ENCODE data around the gene CYP2W1. TPM values are rescaled to one million over a fixed set of nuclear protein-coding genes. Genes with fewer than 3 reads are reported as not detected.
"Not testable (repeated sequence)": the region's sequence is repeated elsewhere in the genome, so short reads cannot be mapped to it uniquely, and the experiment has no call there.

CYP2W1 gene
- total RNA-seq, 1 donor from 2014 or later = 2.0 TPM

DNA sequence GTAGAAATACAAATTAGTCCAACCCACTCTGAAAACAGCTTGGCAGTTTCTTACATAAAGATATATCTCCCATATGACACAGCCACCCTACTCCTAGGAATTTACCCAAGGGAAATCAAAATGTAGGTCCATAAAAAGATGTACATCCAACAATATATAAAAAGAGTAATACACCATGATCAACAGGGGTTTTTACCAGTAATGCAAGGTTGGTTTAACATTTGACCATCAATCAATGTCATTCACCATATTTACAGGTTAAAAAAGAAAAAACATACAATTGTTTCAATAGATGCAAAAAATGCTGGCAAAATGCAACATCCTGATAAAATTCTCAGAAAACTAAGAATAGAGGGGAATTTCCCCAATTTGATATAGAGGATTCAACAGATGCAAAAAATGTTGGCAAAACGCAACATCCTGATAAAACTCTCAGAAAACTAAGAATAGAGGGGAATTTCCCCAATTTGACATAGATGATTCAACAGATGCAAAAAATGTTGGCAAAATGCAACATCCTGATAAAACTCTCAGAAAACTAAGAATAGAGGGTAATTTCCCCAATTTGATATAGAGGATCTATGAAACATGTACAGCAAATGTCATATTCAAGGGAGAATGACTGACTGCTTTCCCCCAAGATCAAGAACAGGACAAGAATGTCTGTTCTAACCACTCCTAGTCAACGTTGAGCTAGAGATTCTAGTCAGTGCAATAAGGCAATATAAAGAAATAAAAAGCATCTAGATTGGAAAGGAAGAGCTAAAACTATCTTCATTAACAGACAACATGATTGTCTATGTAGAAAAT is 42.2 kb upstream of the CYP2W1 start:
- no peaks in the 10 kb centered on the region for H3K9me3 ChIP-seq
- H3K27me3 ChIP-seq = no peaks in the 10 kb centered on the region
- intact Hi-C loops (cut with DNase I) = no loop called here
- no peak for DNase-seq (ENCODE audit: extremely low spot score in 2 of 2)
- H3K27ac ChIP-seq = no peak overlapping the region
- TF ChIP-seq POLR2A (IDR thresholded peaks at IDR 0.05) (no peak), CTCF (IDR thresholded peaks at IDR 0.05) (no peak), POLR2AphosphoS5 (IDR thresholded peaks at IDR 0.05; ENCODE audit: insufficient read depth in 1 of 2, low read depth in 1 of 2) (no peak)
- peaks cover 8% of the 10 kb centered on the region for H3K4me1 ChIP-seq
- H3K36me3 ChIP-seq = no peaks in the 10 kb centered on the region
- no peak overlapping the region for H3K4me3 ChIP-seq

DNA sequence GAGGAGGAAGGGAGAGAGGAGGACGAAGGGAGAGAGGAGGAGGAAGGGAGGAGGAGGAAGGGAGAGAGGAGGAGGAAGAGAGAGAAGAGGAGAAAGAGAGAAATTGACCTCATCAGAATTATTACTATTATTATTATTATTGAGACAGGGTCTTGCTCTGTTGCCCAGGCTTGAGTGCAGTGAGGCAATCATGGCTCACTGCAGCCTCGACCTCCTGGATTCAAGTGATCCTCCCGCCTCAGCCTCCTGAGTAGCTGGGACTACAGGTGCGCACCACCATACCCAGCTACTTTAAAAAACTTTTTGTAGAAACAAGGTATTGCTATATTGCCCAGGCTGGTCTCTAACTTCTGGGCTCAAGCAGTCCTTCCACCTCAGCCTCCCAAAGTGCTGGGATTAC is 39.2 kb upstream of the CYP2W1 start:
- H3K27me3 ChIP-seq; H3K4me1 ChIP-seq; H3K9me3 ChIP-seq; H3K27ac ChIP-seq; H3K36me3 ChIP-seq; DNase-seq (ENCODE audit: extremely low spot score in 2 of 2); H3K4me3 ChIP-seq; intact Hi-C loops (cut with DNase I): not testable (repeated sequence)

GRCh38 chr7:944744-945143 is 38.2 kb upstream of the CYP2W1 start:
- no peak for TF ChIP-seq POLR2AphosphoS5 (IDR thresholded peaks at IDR 0.05; ENCODE audit: insufficient read depth in 1 of 2, low read depth in 1 of 2)
- TF ChIP-seq CTCF (IDR thresholded peaks at IDR 0.05) = no peak
- TF ChIP-seq POLR2A (IDR thresholded peaks at IDR 0.05) = no peak
- Histone ChIP-seq H3K4me1 (peaks cover 8% of the 10 kb centered on the region), H3K27ac (peak overlapping the region; percentile 17), H3K36me3 (no peaks in the 10 kb centered on the region), H3K9me3 (no peaks in the 10 kb centered on the region), H3K4me3 (no peak overlapping the region), H3K27me3 (no peaks in the 10 kb centered on the region)
- intact Hi-C loops (cut with DNase I) = no loop called here
- no peak for DNase-seq (ENCODE audit: extremely low spot score in 2 of 2)

DNA sequence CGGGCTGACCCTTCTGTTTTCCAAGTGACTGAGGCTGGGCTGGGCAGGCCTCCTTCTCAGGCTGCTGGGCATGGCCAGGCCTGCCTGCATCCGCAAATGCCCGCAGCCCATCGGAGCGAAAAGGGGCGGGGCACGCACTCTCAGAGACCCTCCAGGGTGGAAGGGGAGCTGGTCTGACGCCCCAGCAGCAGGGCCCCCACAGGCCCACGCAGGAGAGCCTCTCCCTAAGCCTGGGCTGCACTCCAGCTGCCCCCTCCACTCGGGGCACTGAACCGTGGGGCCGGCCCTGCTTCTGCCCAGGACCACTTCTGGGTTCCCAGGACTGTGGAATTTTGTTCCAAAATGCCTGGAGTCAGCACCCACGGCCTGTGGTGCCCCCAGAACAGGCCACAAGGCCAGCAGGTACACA is 37.8 kb upstream of the CYP2W1 start:
- TF ChIP-seq CTCF (IDR thresholded peaks at IDR 0.05) (no peak), POLR2AphosphoS5 (IDR thresholded peaks at IDR 0.05; ENCODE audit: insufficient read depth in 1 of 2, low read depth in 1 of 2) (no peak), POLR2A (IDR thresholded peaks at IDR 0.05) (no peak)
- no peak for DNase-seq (ENCODE audit: extremely low spot score in 2 of 2)
- H3K27me3 ChIP-seq = no peaks in the 10 kb centered on the region

DNA sequence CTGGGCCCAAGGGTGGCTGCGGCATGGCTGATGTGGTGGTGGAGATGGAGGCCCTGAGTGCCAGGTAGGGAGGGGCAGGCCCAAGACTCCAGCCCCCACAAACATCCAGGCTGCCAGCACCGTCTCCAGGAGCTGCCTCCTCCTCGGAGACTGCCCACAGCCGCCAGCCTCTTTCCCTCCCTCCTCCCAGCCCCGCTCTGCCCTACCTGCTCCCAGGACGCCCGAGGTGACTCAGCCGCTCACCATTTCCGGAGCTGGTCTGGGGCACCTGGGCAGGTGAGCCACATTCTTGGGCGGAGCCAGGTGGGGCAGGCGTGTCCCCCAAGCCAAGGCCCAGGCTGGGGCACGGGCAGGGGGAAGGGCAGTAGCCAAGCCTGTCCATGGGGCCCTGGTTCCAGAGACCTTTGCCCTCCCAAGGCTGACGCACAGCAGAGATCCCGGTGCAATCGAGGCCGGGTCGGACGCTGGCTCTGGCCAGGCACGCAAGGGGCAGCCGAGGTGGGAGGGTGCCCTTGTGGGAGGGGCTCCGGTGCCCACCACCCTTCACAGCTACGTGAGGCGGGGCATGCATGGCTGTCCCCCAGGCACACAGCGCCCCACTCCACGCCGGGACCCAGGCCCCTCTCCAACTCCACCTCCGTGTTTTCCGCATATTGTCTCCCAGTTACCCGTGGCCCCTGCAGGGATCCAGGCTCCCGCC is 37.3 kb upstream of the CYP2W1 start:
- H3K27ac ChIP-seq = peak overlapping the region; percentile 17
- H3K4me1 ChIP-seq = peaks cover 8% of the 10 kb centered on the region
- DNase-seq (ENCODE audit: extremely low spot score in 2 of 2) = no peak
- TF ChIP-seq POLR2A (IDR thresholded peaks at IDR 0.05) (no peak), CTCF (IDR thresholded peaks at IDR 0.05) (no peak), POLR2AphosphoS5 (IDR thresholded peaks at IDR 0.05; ENCODE audit: insufficient read depth in 1 of 2, low read depth in 1 of 2) (peak in 1 of 2 donors; percentile 50)
- peak overlapping the region in 1 of 2 donors; percentile 13 for H3K4me3 ChIP-seq
- intact Hi-C loops (cut with DNase I) = no loop called here
- no peaks in the 10 kb centered on the region for H3K27me3 ChIP-seq
- no peaks in the 10 kb centered on the region for H3K36me3 ChIP-seq
- no peaks in the 10 kb centered on the region for H3K9me3 ChIP-seq

More for the DNA sequence above, 37.8 kb upstream of the CYP2W1 start:
- Histone ChIP-seq H3K4me3 (no peak overlapping the region), H3K9me3 (no peaks in the 10 kb centered on the region), H3K27ac (peak overlapping the region; percentile 17), H3K4me1 (peaks cover 8% of the 10 kb centered on the region), H3K36me3 (no peaks in the 10 kb centered on the region)
- intact Hi-C loops (cut with DNase I) = no loop called here

Measured in vagina (tissue), 2 donors.